ENCODE measurements around the gene MYO3B. TPM values are rescaled to one million over a fixed set of nuclear protein-coding genes. Genes with fewer than 3 reads are reported as not detected.

The MYO3B gene
- total RNA-seq, 1 experiment from 2014 or later: 4.4 TPM

- no peaks in the 10 kb centered on the region for H3K9me3 ChIP-seq (ENCODE audit: low read length)
- H3K36me3 ChIP-seq (ENCODE audit: insufficient read depth, low read length): no peaks in the 10 kb centered on the region
- DNase-seq: no peak
- H3K4me2 ChIP-seq (ENCODE audit: low read depth, low read length, poor library complexity, severe bottlenecking): no peak overlapping the region
- no peaks in the 10 kb centered on the region for H3K4me1 ChIP-seq (ENCODE audit: low read length)
- H3K79me2 ChIP-seq (ENCODE audit: low read length): no peaks in the 10 kb centered on the region
- no peaks in the 10 kb centered on the region for H3K9me2 ChIP-seq (replicated peaks; ENCODE audit: insufficient read depth, low read length)
- H3K4me3 ChIP-seq (ENCODE audit: low read length): no peak overlapping the region
- no peak overlapping the region for H2AFZ ChIP-seq (ENCODE audit: low read length)
- H4K20me1 ChIP-seq (ENCODE audit: insufficient read depth, low read depth, low read length): no peaks in the 10 kb centered on the region
- H3K9ac ChIP-seq (ENCODE audit: low read length): no peak overlapping the region
- H3K27me3 ChIP-seq (ENCODE audit: low read length): no peaks in the 10 kb centered on the region
- no peak overlapping the region for H3K27ac ChIP-seq (ENCODE audit: low read length)
These were observed 268.1 kb downstream of the MYO3B start for GRCh38 chr2:170446078-170446477.

- Histone ChIP-seq H3K9me3 (ENCODE audit: low read length) (no peaks in the 10 kb centered on the region), H3K27ac (ENCODE audit: low read length) (no peak overlapping the region), H4K20me1 (ENCODE audit: insufficient read depth, low read depth, low read length) (no peaks in the 10 kb centered on the region), H3K9me2 (replicated peaks; ENCODE audit: insufficient read depth, low read length) (no peaks in the 10 kb centered on the region), H3K4me3 (ENCODE audit: low read length) (no peak overlapping the region), H3K27me3 (ENCODE audit: low read length) (no peaks in the 10 kb centered on the region), H3K9ac (ENCODE audit: low read length) (no peak overlapping the region), H3K4me2 (ENCODE audit: low read depth, low read length, poor library complexity, severe bottlenecking) (no peak overlapping the region), H2AFZ (ENCODE audit: low read length) (no peak overlapping the region), H3K4me1 (ENCODE audit: low read length) (no peaks in the 10 kb centered on the region), H3K36me3 (ENCODE audit: insufficient read depth, low read length) (no peaks in the 10 kb centered on the region), H3K79me2 (ENCODE audit: low read length) (no peaks in the 10 kb centered on the region)
- DNase-seq: no peak
These were observed 271.1 kb downstream of the MYO3B start for GRCh38 chr2:170449034-170449433.

- H3K79me2 ChIP-seq (ENCODE audit: low read length): no peaks in the 10 kb centered on the region
- no peak overlapping the region for H3K4me3 ChIP-seq (ENCODE audit: low read length)
- no peaks in the 10 kb centered on the region for H3K9me3 ChIP-seq (ENCODE audit: low read length)
- no peak overlapping the region for H3K9ac ChIP-seq (ENCODE audit: low read length)
- H3K4me2 ChIP-seq (ENCODE audit: low read depth, low read length, poor library complexity, severe bottlenecking): no peak overlapping the region
- no peaks in the 10 kb centered on the region for H4K20me1 ChIP-seq (ENCODE audit: insufficient read depth, low read depth, low read length)
- H3K36me3 ChIP-seq (ENCODE audit: insufficient read depth, low read length): no peaks in the 10 kb centered on the region
- H3K4me1 ChIP-seq (ENCODE audit: low read length): no peaks in the 10 kb centered on the region
- no peak overlapping the region for H3K27ac ChIP-seq (ENCODE audit: low read length)
- no peaks in the 10 kb centered on the region for H3K27me3 ChIP-seq (ENCODE audit: low read length)
- no peaks in the 10 kb centered on the region for H3K9me2 ChIP-seq (replicated peaks; ENCODE audit: insufficient read depth, low read length)
- no peak for DNase-seq
- H2AFZ ChIP-seq (ENCODE audit: low read length): no peak overlapping the region
These were observed 276.8 kb downstream of the MYO3B start for GRCh38 chr2:170454471-170455372.

DNA sequence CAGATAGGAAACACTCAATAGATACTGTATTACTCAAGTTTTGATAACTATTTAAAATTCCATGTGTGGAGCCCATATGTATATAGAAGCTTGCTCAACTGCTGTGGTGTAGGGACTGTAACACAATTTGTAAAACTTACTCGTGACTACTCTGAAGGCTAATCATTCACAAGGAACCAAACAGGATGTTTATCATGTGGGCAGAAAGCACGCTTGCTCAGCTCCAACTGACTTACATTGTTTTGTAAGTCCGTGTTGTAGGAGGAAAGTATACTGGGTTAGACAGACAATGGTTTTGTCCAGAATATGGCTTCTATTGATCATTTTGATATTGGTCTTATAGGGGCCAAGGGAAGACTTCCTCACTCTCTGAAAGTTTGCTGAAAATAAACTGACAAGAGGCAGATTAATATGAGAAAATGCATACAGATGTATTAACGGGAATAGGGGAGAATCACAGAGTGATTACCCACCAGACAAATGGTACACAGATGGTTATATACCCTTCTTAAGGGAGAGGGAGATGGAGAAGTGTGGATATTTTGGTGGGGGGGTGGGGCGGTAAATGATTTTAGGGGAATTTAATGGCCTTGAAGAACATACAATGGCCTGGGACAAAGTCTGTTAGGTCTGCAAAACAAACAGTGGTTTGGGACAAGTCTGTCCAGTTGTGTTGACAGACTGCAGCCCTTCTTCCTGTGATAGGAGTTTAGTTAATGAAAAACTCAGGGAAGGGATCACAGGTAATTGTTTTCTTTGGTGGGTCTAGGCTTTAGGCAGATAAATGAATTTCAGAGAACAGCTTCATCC lies 277.9 kb downstream of the MYO3B start:
- Histone ChIP-seq H3K4me1 (ENCODE audit: low read length) (no peaks in the 10 kb centered on the region), H3K27ac (ENCODE audit: low read length) (no peak overlapping the region), H2AFZ (ENCODE audit: low read length) (no peak overlapping the region), H3K9me3 (ENCODE audit: low read length) (no peaks in the 10 kb centered on the region), H3K9me2 (replicated peaks; ENCODE audit: insufficient read depth, low read length) (no peaks in the 10 kb centered on the region), H3K27me3 (ENCODE audit: low read length) (no peaks in the 10 kb centered on the region), H4K20me1 (ENCODE audit: insufficient read depth, low read depth, low read length) (no peaks in the 10 kb centered on the region), H3K4me2 (ENCODE audit: low read depth, low read length, poor library complexity, severe bottlenecking) (no peak overlapping the region), H3K36me3 (ENCODE audit: insufficient read depth, low read length) (no peaks in the 10 kb centered on the region), H3K9ac (ENCODE audit: low read length) (no peak overlapping the region), H3K79me2 (ENCODE audit: low read length) (no peaks in the 10 kb centered on the region), H3K4me3 (ENCODE audit: low read length) (no peak overlapping the region)
- no peak for DNase-seq

DNA sequence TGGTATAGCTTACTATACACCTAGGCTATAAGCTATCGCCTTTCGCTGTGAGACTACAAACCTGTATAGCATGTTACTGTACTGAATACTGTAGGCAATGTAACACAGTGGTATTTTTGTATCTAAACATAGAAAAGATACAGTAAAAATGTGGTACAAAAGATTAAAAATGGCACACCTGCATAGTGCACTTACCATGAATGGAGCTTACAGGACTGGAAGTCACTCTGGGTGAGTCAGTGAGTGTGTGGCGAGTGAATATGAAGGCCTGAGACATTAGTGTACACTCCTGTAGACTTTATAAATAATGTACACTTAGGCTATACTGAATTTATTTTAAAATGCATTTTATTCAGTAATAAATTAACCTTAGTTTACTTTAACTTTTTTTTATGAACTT lies 279.0 kb downstream of the MYO3B start:
- H2AFZ ChIP-seq (ENCODE audit: low read length): no peak overlapping the region
- H3K9ac ChIP-seq (ENCODE audit: low read length): no peak overlapping the region
- no peak overlapping the region for H3K27ac ChIP-seq (ENCODE audit: low read length)
- H3K9me3 ChIP-seq (ENCODE audit: low read length): no peaks in the 10 kb centered on the region
- no peak overlapping the region for H3K4me2 ChIP-seq (ENCODE audit: low read depth, low read length, poor library complexity, severe bottlenecking)
- H3K9me2 ChIP-seq (replicated peaks; ENCODE audit: insufficient read depth, low read length): no peaks in the 10 kb centered on the region
- H3K4me1 ChIP-seq (ENCODE audit: low read length): no peaks in the 10 kb centered on the region
- no peaks in the 10 kb centered on the region for H3K36me3 ChIP-seq (ENCODE audit: insufficient read depth, low read length)
- no peaks in the 10 kb centered on the region for H3K79me2 ChIP-seq (ENCODE audit: low read length)
- H4K20me1 ChIP-seq (ENCODE audit: insufficient read depth, low read depth, low read length): no peaks in the 10 kb centered on the region
- no peak overlapping the region for H3K4me3 ChIP-seq (ENCODE audit: low read length)
- DNase-seq: no peak
- H3K27me3 ChIP-seq (ENCODE audit: low read length): no peaks in the 10 kb centered on the region

- H4K20me1 ChIP-seq (ENCODE audit: insufficient read depth, low read depth, low read length): no peaks in the 10 kb centered on the region
These were observed 279.8 kb downstream of the MYO3B start for GRCh38 chr2:170457742-170458141.

GRCh38 chr2:170461889-170462288 lies 283.9 kb downstream of the MYO3B start:
- H3K9me2 ChIP-seq (replicated peaks; ENCODE audit: insufficient read depth, low read length): no peaks in the 10 kb centered on the region
- no peak overlapping the region for H3K27ac ChIP-seq (ENCODE audit: low read length)
- no peak for DNase-seq
- H3K36me3 ChIP-seq (ENCODE audit: insufficient read depth, low read length): no peaks in the 10 kb centered on the region
- no peaks in the 10 kb centered on the region for H3K79me2 ChIP-seq (ENCODE audit: low read length)
- H3K27me3 ChIP-seq (ENCODE audit: low read length): no peaks in the 10 kb centered on the region
- H3K4me2 ChIP-seq (ENCODE audit: low read depth, low read length, poor library complexity, severe bottlenecking): no peak overlapping the region
- H3K9ac ChIP-seq (ENCODE audit: low read length): no peak overlapping the region
- no peak overlapping the region for H3K4me3 ChIP-seq (ENCODE audit: low read length)
- no peaks in the 10 kb centered on the region for H4K20me1 ChIP-seq (ENCODE audit: insufficient read depth, low read depth, low read length)
- no peak overlapping the region for H2AFZ ChIP-seq (ENCODE audit: low read length)
- no peaks in the 10 kb centered on the region for H3K4me1 ChIP-seq (ENCODE audit: low read length)
- H3K9me3 ChIP-seq (ENCODE audit: low read length): no peaks in the 10 kb centered on the region

More at GRCh38 chr2:170457742-170458141, 279.8 kb downstream of the MYO3B start:
- Histone ChIP-seq H3K9me3 (ENCODE audit: low read length) (no peaks in the 10 kb centered on the region), H3K36me3 (ENCODE audit: insufficient read depth, low read length) (no peaks in the 10 kb centered on the region), H3K4me1 (ENCODE audit: low read length) (no peaks in the 10 kb centered on the region), H3K27me3 (ENCODE audit: low read length) (no peaks in the 10 kb centered on the region), H3K9me2 (replicated peaks; ENCODE audit: insufficient read depth, low read length) (no peaks in the 10 kb centered on the region), H3K79me2 (ENCODE audit: low read length) (no peaks in the 10 kb centered on the region), H3K4me3 (ENCODE audit: low read length) (no peak overlapping the region), H2AFZ (ENCODE audit: low read length) (no peak overlapping the region), H3K9ac (ENCODE audit: low read length) (no peak overlapping the region), H3K4me2 (ENCODE audit: low read depth, low read length, poor library complexity, severe bottlenecking) (no peak overlapping the region), H3K27ac (ENCODE audit: low read length) (no peak overlapping the region)
- DNase-seq: no peak

- peak overlapping the region; percentile 83; the same call in 1 of the 2 replicates for H2AFZ ChIP-seq (ENCODE audit: low read length)
These were observed 284.7 kb downstream of the MYO3B start for GRCh38 chr2:170462433-170463205.

More at GRCh38 chr2:170462433-170463205, 284.7 kb downstream of the MYO3B start:
- no peaks in the 10 kb centered on the region for H4K20me1 ChIP-seq (ENCODE audit: insufficient read depth, low read depth, low read length)
- H3K27me3 ChIP-seq (ENCODE audit: low read length): no peaks in the 10 kb centered on the region
- no peaks in the 10 kb centered on the region for H3K36me3 ChIP-seq (ENCODE audit: insufficient read depth, low read length)
- no peaks in the 10 kb centered on the region for H3K9me2 ChIP-seq (replicated peaks; ENCODE audit: insufficient read depth, low read length)
- no peak overlapping the region for H3K4me2 ChIP-seq (ENCODE audit: low read depth, low read length, poor library complexity, severe bottlenecking)
- H3K27ac ChIP-seq (ENCODE audit: low read length): no peak overlapping the region
- no peaks in the 10 kb centered on the region for H3K9me3 ChIP-seq (ENCODE audit: low read length)
- no peak for DNase-seq
- H3K4me3 ChIP-seq (ENCODE audit: low read length): no peak overlapping the region
- H3K9ac ChIP-seq (ENCODE audit: low read length): no peak overlapping the region
- H3K79me2 ChIP-seq (ENCODE audit: low read length): no peaks in the 10 kb centered on the region
- no peaks in the 10 kb centered on the region for H3K4me1 ChIP-seq (ENCODE audit: low read length)

Data from Karpas-422 (cell line).